GM21825 (cell line): ENCODE measurements around the gene EFCC1.

Experiments used
- ATAC-seq: cut with Tn5 transposase; IDR thresholded peaks from one replicate; pipeline ENCODE4 v1.9.1; 2021; ENCODE audit warnings: mild to moderate bottlenecking, moderate library complexity; ENCODE audit not compliant: unreplicated experiment

The EFCC1 gene

DNA sequence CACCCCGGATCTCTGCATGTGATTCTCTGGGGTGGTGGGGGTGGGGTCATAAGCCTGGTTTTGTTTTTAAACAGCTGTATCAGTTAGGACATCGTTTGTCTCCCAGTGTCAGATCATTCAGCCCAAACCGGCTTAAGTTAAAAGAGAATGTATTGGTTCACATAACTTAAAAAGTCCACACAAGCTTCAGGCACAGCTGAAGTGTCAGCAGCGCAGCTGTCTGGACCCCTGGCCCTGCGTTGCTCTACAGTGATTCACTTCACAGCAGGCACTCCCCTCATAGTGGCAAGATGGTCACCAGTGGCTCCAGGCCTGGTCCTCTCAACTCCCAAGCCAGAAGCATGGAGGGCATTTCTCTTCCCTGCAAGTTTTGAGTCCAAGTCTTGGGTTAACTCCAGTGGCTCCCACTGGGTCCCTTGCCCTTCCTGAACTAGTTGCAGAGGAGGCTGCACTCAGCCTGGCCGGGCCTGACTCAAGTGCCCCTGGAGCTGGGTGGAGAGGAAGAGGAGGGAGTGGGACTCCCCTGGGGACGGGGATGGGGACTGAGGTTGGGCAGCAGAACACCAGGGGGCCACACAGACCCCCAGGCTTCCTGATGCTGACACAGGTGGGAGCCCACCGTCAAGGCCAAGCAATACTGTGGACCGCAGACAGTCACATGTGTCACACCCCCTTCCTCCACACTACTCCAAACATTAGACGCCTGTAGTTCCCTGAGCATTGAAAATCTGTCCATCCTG, 30.5 kb downstream of the EFCC1 start:
- no peak for ATAC-seq

DNA sequence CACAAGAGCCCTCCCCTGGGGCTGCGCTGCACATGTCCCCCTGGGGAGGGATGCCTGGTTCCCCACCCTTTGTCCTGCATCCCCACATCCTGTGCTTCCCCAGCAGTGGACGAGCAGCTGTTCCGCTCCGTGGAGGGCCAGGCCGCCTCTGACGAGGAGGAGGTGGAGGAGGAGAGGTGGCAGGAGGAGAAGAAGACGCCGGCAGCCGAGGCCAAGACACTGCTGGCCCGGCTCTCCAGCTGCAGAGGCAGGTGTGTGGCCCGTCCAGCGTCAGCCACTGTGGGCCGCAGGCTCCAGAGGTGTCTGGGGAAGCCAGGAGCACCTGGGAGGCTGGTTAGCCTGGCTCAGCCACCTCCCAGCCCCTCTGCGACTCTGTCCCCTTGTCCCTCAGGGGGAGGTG, 31.6 kb downstream of the EFCC1 start:
- ATAC-seq: no peak

DNA sequence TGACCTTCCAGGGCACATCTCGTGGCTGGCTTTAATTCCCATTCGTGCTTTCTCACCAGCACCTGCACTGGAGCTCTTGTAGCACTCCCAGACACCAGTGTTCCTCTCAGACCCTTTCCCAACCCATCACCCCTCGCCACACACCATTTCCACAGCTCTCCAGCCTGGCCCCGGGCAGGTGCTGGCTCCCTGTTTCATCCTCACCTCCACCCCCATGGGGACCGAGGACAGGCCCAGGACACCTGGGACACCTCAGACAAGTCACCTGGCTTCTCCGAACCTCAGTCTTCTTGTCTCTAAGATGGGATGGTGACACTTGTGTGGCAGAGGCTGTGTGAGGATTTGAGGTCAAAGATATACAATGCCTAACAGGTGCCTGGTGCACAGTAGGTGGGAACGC, 32.0 kb downstream of the EFCC1 start:
- no peak for ATAC-seq

DNA sequence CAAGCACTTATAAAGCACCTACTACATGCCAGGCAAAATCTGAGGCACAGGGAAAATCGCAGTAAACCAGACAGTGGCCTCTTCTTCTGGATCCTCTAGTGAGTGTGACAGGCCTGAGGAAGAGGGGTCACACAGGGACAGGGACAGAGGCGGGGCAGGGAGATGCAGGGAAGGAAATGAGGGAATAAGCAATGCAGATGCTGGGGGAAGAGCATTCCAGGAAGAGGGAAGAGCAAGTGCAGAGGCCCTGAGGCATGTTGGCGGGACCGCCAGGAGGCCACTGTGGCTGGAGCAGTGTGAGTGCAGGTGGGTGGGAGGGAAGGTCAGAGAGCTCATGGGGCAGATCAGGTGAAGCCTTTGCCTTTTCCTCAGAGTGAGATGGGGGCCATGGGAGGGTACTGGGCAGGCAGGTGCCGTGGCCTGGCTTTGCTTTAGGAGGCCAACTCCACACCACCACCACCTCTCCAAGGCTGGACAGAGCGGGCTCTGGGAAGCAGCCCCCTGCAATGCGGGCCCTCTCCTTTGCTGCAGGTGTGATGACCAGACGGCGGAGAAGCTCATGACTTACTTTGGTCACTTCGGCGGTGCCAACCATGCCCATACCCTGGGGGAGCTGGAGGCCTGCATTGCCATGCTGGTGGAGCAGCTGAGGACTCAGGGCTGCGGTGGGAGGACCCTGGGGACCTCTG, 32.7 kb downstream of the EFCC1 start:
- ATAC-seq: no peak

DNA sequence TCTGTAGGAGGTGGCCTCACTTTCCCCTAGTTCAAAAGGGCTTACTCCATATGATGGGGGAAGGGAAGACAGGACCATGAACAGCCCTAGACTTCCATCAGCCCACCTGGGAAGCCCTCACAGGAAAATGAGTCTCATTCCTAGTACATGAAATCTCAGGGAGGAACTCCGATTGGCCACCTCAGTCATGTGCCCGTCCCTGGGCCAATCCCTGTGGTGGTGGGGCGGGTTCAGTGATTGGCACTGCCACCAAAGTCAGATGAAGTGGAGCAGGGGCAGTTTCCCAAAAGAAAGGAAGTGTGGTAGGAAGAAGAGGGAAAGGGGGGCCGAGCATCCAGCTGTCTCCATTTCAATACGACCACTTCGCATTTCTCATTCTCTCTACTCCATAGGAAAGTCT, 33.5 kb downstream of the EFCC1 start:
- no peak for ATAC-seq

DNA sequence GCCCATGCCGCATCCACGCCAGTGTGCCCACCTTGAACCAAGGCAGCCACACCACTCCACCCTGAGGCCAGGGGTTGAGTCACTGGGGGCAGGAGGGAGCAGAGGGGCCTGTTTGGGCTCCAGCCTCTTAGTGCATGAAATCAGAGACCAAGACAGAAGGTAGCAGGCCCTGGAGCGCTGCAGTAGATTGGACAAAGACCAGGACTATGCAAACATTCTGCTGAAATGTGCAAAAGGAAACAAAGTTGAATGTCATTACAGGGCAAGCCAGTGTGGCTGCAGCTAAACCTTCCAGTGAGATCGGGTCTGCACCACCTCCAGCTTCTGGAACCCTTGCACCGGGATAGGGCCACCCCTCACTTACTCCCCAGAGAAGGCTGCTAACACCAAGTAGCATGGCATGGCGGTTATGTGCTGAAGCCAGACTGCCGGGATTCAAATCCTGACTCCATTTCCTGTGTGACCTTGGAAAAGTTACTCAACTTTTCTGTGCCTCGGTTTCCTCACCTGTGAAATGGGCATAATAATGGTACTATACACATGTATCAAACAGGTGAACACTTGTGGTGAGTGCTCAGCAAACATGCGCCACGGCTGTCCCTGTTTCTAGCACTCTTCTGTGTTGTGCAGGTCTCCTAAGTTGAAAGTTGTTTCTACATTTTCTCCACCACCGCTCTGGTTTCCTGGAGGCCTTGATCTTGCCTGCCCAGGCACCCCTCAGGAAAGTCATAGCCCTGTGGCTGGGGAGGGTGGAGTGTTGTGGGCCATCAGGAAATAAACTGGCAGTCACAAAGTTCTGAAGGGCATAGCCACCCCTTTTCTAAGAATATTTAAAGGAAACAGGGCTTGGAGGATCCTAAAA, 34.5 kb downstream of the EFCC1 start:
- no peak for ATAC-seq

DNA sequence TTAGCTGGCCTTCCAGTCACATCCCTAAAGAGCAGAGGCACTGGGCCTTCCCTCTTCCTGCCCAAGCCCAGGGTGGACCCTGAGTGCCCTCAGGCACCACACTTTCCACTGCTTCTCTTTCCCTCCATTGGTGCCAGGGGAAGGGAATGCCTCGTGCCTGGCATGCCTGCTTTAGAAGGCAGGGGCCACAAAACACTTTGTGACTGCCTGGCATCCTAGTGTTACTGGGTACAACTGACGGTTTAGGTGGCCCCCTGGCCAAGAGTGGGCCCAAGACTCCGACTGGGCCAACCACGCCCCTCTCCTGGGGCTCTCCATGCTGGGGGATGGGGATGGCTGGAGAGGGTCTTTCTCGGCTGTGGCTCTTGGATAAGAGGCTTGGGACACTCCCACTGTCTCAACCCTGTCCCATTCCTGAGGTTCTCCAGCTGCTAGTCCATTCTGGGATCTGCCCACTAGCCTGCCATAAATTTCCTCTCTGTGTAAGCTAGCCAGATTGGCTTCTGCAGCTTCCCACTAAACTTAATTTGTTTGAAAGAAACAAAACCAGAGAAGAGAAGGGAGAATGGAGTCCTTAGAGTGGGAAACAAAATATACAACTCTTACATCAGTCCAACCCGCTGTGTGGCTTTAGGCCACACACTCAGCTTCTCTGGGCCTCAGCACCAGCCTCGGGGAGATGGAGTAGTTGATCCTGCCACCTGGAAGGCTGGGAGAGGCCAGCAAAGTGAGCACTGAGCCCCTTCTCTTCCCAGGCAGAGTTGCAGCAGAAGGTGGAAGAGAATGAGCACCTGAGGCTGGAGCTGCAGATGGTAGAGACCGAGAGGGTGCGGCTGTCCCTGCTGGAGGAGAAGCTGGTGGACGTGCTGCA, 35.4 kb downstream of the EFCC1 start:
- no peak for ATAC-seq

DNA sequence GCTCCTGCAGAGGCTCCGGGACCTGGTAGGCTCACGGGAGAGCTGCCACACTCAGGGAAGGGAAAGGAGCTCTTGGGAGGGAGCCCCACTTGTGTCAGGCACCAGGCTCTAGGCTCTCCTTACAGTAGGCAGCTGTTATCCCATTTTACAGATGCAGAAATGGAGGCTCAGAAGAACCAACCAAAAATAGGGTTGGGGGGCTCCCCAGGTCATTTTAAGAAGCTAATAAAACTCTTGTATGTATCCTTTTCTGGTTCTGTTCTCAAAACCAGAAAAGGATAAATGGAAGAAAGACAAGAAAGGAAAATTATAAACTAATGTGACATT, 36.0 kb downstream of the EFCC1 start:
- ATAC-seq: no peak

DNA sequence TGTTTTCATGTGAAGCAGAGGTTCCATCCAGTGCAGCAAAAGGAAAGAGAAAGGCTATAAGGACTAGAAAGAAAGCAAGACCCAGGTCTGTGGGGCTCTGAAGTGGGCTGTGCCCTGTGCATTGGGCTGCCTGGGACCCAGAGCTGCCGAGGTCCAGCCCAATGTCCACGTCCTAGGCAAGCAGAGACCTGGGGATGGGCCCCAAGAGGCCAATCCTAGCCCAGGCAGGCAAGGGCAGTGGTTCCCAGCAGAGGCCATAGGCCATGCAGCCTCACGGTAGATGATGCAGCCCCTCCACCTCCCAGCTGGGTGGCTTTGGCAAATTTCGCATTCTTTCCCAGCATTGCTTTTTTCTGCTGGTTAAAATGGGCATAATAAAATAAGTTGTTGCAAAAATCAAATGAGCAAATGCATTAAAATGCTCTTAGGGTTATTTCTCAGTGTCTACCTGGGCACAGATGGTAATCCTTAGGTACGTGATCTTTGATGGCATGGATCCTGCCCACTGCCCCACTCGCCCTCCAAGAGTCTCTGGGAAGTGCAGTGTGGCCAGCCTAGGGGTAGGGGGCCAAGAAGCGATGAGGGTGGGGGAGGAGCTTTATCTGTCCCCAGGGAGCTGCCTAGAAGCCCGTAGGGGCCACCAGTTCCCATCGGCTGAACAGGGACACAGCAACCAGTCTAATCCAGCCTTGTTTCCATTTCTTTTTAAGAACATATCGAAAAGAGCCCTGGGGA, 37.2 kb downstream of the EFCC1 start:
- no peak for ATAC-seq

DNA sequence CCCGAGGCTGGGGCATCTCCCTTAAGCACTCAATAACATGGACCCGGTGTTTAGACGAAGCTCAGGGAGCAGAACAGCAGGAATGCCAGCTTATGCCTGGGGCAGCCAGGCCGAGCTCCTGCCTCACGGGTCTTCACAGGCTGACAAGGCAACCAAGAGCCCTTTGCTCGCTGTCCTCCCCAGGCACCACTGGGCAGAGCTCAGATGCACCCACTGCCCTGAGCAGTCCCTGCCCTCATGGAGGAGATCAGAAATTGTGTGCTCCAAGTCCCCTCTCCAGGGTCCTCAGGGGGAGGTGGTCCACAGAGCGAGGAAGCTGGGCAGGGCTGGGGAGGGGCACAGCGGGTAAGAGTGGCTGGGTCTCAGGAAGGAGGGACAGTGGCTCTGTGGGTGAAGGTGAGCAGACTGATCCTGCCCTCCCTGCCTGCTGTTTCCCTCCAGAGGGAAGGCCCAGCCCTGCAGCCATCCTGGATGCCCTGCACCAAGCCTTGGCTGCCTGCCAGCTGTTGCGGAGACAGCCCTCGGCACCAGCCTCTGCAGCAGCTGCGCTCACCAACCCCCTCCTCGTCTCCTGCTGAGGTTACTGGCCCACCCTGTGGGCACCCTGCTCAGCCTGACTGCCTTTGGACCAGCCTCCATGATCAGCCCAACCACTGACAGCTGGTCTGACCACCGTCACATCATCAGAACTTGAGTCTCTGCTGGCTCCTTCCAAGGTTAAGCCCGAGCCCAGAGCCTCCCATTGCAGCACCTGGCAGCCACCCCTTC, 38.4 kb downstream of the EFCC1 start:
- no peak for ATAC-seq

DNA sequence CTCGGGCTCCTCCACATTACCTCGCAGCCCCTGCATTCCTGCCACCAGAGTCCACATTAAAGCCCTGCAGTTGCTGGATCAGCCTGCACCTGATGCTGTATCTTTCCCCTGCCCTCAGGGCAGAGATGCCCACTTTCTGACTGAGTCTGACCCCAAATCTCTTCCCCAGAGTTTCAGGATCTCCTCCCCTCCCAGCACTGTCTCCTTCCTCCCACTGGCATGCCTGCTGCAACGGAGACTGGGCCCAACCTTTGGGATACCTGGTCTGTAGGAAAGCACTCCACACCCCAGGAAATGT, 38.9 kb downstream of the EFCC1 start:
- ATAC-seq: no peak

DNA sequence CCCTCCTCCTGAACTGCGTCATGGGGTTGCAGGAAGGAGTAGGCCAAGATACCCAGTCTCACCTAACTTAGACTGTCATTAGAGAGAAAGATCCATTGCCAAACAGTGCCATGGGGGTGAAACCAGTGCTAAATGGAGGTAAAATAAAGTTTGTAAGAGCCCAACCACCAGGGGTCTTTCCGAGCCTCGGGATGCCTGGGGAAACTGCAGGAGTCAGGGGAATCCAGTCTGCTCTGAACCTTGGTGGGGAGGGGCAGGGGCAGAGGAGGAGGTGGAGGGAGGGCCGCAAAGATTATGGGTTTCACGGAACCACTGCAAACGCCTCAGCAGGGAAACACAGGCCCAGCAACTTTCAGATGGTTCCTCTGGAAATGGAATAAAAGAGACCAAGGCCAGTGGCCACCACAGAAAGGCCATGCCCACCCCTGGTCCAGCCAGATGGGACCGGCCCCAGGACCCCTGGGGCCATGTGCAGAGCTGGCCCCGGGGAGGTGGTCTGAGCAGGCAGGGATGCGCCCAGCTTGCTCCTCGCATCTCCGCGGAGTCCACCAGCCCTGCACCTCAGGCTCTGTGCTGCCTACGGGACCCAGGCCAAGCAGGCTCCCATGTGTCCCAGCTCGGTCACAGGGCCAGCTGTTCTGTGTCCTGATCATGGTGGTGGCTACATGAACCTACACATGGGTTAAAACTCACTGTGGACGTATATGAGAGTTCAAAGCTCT, 39.6 kb downstream of the EFCC1 start:
- no peak for ATAC-seq

DNA sequence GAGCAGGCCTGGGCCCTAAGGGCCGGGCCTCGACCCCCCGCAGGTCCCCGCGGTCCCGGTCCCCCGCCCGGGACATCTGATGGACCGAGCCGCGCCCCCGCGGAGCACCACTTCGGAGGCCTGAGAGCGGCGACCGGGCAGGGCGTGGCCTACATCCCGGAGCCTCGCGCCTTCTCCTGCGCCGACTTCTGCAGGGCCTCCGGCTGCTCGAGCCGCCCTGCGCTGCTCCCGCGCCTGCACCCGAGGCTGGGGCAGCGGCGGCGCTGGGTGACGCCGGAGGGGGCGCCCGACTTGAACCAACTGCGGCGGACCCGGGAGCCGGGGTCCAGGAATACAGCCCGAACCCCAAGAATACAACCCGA, 44.6 kb downstream of the EFCC1 start:
- ATAC-seq: no peak

DNA sequence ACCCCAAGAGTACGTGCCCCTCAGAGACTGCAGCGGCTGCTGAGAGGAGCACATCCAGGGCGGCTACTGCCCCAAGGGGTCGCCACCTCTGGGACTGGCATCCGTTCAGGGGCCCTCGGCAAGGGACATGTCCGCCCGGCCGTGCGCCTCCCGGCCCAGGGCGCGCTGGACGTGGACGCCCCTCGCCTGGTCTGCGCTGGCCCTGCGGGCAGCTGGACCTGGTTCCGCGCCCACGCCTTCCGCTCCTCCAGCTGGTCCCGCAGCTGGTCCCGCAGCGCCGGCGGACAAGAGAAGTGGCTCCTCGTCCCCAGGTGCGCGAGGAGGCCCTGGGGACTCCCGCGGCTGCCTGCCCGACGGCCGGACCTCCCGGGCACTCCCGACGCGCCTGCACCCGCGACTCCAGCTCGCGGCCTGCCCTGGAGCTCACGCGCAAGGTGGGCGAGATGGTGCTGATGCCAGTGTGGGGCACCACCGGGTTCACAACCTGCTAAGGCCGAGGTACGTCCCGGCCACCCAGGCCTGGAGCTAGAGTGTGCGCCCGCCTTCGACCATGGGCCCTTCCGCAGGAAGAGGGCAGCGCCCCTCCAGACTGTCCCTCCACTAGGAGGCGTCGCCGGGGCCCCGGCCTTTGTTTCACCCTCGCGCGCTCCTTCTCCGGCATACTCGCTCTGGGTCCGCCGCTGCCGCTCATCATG, 45.1 kb downstream of the EFCC1 start:
- ATAC-seq: no peak

DNA sequence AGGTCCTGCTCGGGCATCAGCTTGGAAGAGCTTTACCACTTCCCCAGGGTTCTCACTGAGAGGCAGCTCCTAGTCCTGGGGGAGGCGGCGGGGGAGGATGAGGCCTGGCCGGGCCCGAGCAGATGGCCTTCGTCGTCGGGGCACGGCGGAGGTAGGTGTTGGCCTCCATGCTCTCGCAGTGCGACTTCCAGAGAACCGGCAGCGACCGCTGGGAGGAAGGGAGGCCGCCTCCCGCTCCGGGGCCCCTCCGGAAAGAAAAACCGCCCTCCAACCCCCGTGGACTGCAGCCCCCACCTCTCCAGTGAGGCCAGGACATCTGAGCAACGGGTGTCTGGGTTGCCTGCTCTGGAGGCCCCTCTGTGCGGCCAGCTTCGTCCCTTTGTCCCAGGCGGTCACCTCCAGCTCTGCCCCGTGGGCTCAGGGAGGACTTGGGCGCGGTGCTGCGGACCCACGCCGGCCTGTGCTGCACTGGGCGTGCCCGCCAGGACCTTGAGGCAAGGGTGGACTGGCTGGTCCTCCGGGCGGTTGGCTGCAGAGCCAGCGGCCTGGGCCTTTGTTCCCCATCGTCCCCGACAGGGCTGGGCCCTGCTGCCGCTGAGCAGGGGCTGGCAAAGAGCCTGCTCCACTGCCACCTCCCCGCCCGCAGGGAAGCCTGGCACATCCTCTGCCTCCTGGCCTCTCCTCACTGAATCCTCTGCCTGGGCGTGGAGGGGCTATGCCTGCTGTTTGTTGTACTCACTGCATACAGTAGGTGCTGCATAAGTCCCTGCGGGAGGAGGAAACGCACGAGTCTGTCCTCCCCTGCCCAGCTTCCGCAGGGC, 45.8 kb downstream of the EFCC1 start:
- ATAC-seq: no peak

DNA sequence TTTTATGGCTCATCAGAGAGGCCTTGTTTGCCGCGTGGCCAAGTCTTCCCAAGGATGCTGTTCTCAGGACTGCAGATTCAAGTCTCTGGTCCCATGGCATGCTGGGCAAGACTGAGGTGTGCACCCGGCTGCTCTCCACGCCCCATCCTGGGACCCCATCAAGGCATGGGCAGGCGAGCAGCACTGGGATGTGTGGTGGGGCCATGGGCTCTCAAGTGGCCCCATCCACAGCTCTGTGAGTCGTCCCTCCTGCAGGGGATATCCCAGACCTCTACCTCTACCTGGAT, 46.4 kb downstream of the EFCC1 start:
- ATAC-seq: no peak

DNA sequence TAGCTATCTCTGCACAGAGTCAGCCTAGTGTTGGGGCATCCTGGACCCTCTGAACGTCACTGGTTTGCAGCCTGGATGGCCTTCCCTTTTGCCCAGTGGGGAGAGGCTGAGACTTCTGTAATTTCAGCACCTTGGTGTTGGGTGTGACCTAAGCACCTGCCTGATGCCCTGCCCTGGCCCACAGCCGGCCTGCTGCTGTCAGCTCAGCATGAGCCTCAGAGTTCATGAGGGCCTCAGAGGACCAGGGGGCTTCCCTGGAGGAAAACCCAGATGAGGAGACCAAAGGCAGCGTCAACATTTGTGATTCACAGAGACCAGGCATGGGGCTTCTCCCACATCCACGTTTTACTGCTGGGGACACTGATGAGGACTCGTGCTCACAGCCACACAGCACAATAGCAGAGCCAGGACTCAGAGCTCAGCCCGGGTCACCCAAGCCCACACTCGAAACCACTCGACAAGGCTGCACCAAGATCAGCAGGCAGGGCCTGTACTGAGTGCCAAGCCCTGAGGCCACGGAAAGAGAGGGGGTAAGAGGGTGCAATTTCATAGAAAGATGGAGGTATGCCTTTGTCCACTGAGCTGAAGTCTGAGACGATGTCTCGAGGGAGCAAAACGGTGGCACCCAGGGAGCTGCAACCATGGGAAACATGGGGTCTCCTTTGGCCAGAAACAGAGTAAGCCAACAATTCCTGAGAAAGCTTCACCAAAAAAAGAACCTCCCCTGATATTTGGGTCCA, 49.6 kb downstream of the EFCC1 start:
- no peak for ATAC-seq
